Skeletal muscle tissue (tissue), 4 donors: Measurements from ENCODE around the gene TGFB1. TPM values are rescaled to one million over a fixed set of nuclear protein-coding genes. Genes with fewer than 3 reads are reported as not detected.
A peak's percentile ranks its signal among the peaks of the same experiment; 100 is the strongest.

Experiments used
- H3K27ac ChIP-seq: one replicate; pipeline ENCODE4 v1.7.0; 2013; ENCODE audit warnings: mild to moderate bottlenecking, low read depth, low read length, inconsistent platforms
- H3K27me3 ChIP-seq, 3 donors: one replicate each; pipeline ENCODE4 v1.7.0; 2013; ENCODE audit warnings: low read length in 3 of 3; ENCODE audit not compliant: control insufficient read depth in 3 of 3, insufficient read depth in 3 of 3
- H3K36me3 ChIP-seq, 3 donors: one replicate each; pipeline ENCODE4 v1.7.0; 2013; ENCODE audit warnings: low read length in 3 of 3; ENCODE audit not compliant: control insufficient read depth in 3 of 3, insufficient read depth in 3 of 3
- H3K4me1 ChIP-seq, 3 donors: one replicate each; pipeline ENCODE4 v1.7.0; 2013; ENCODE audit warnings: low read length in 3 of 3, mild to moderate bottlenecking in 3 of 3; ENCODE audit not compliant: control insufficient read depth in 3 of 3, insufficient read depth in 3 of 3
- H3K4me3 ChIP-seq, 3 donors: one replicate each; pipeline ENCODE4 v1.7.0; 2013; ENCODE audit warnings: low read length in 3 of 3
- H3K9ac ChIP-seq, 3 donors: one replicate each; pipeline ENCODE4 v1.7.0; 2013; ENCODE audit warnings: low read length in 3 of 3, mild to moderate bottlenecking in 3 of 3, moderate library complexity in 2 of 3, low read depth in 1 of 3
- H3K9me3 ChIP-seq, 3 donors: one replicate each; pipeline ENCODE4 v1.7.0; 2013; ENCODE audit warnings: low read length in 3 of 3; ENCODE audit not compliant: control insufficient read depth in 3 of 3
- total RNA-seq: library from RNA; depleted of rRNA; stranded (reverse); fragments of >200 nt; gene quantifications from one replicate; pipeline ENCODE4 v1.2.3, GENCODE V29; 2014
- donor health status: Osteomylitis.

The TGFB1 gene
- total RNA-seq, 1 donor from 2014 or later, result 3.1 TPM

- H3K9ac ChIP-seq, result no peak overlapping the region
- no peak overlapping the region for H3K27ac ChIP-seq
- peaks cover 11 to 17% (median 13%) of the 10 kb centered on the region in 3 donors for H3K4me1 ChIP-seq
Observed at GRCh38 chr19:41362143-41362847, 8.6 kb upstream of the TGFB1 start.

GRCh38 chr19:41359741-41360140 lies 6.0 kb upstream of the TGFB1 start:
- Histone ChIP-seq H3K4me1 (peaks cover 12 to 14% (median 12%) of the 10 kb centered on the region in 3 donors), H3K4me3 (no peak overlapping the region), H3K9me3 (no peaks in the 10 kb centered on the region), H3K9ac (no peak overlapping the region), H3K27ac (no peak overlapping the region), H3K36me3 (no peaks in the 10 kb centered on the region), H3K27me3 (peaks cover 0 to 9% (median 6%) of the 10 kb centered on the region in 3 donors)

More at GRCh38 chr19:41362143-41362847, 8.6 kb upstream of the TGFB1 start:
- H3K9me3 ChIP-seq, result no peaks in the 10 kb centered on the region
- no peaks in the 10 kb centered on the region for H3K27me3 ChIP-seq
- H3K36me3 ChIP-seq, result no peaks in the 10 kb centered on the region
- H3K4me3 ChIP-seq, result no peak overlapping the region

GRCh38 chr19:41357746-41358145 lies 4.0 kb upstream of the TGFB1 start:
- Histone ChIP-seq H3K36me3 (no peaks in the 10 kb centered on the region), H3K9me3 (no peaks in the 10 kb centered on the region), H3K27ac (no peak overlapping the region), H3K27me3 (peaks cover 0 to 22% (median 20%) of the 10 kb centered on the region in 3 donors), H3K4me1 (peaks cover 13 to 17% (median 14%) of the 10 kb centered on the region in 3 donors), H3K9ac (no peak overlapping the region), H3K4me3 (no peak overlapping the region)

DNA sequence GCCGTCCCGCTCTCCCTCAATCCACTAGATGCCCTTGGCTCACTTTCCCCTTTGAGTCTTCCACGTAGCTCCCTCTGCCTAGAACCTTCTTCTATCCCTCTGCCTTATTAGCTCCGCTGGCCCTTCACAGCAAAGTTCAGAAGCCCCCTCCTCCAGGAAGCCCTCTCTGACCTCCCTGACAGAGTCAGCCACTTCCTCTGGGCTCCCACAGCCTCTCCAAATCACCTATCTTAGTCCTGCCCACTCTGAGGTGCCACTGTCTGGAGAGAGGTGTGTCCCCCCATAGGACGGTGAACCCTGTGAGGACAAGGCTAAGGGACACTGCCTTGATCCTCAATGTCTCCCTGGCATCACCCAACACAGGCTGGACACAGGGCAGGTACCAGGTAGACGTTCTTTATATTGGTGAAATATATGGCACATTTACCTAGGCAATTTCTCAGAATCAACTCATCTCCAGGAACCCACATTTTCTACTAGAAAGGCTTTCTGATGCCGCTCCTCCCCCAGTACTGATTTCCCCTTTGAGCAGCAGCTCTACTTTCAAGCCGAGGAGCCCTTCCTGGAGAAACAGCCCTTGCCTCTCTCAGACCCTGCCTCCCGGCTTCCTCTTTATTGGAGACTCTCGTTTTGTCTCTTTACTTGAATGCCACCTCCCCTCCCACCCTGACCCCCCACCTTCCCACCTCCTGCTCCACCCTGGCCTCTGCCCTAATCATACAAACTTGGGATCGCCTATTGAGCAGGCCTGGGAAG lies 3.4 kb upstream of the TGFB1 start:
- H3K9ac ChIP-seq, result no peak overlapping the region
- H3K4me1 ChIP-seq, result peaks cover 16 to 23% (median 18%) of the 10 kb centered on the region in 3 donors
- no peak overlapping the region for H3K4me3 ChIP-seq
- peaks cover 0 to 28% (median 26%) of the 10 kb centered on the region in 3 donors for H3K27me3 ChIP-seq
- H3K36me3 ChIP-seq, result no peaks in the 10 kb centered on the region
- no peak overlapping the region for H3K27ac ChIP-seq
- no peaks in the 10 kb centered on the region for H3K9me3 ChIP-seq

DNA sequence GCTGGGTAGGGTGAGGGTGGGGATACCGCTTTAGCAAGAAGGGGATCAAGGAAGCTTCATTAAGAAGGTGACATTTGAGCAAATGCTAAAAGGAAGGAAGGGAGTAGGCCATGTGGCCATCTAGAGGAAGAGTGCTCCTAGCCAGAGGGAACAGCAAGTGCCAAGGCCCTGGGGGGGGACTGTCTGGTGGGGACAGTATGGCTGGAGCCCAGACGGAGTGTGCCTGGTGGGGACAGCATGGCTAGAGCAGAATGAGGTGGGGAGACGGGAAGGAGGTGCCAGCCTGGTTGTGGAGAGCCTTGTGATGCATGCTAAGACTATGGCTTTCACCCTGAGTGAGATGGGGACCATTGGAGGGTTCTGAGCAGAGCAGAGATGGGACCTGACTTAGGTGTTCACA lies 2.1 kb upstream of the TGFB1 start:
- H3K27ac ChIP-seq, result no peak overlapping the region
- no peak overlapping the region for H3K4me3 ChIP-seq
- peak overlapping the region in 1 of 3 donors; percentile 8 for H3K9ac ChIP-seq
- no peaks in the 10 kb centered on the region for H3K36me3 ChIP-seq
- peaks cover 25 to 36% (median 31%) of the 10 kb centered on the region in 3 donors for H3K4me1 ChIP-seq
- no peaks in the 10 kb centered on the region for H3K9me3 ChIP-seq
- H3K27me3 ChIP-seq, result peaks cover 0 to 42% (median 37%) of the 10 kb centered on the region in 3 donors

DNA sequence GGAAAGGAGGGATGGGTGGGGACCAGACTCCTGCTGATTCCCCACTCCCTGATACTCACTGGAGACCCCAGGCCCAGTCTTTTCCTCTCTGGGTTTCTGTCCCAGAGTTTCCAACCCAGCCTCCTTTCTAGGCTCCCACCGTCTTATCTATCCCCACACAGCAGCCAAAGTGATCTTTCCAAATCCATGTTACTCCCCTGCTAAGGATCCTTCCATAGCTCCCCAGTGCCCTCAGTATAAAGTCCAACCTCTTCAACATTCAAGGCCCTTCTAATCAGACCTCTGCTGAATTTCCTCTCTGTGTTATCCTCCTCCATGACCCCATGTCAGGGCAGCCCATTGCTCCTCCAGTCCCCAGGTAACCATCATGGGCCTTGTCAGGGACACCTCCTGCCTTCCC lies 1.3 kb upstream of the TGFB1 start:
- H3K27ac ChIP-seq, result no peak overlapping the region
- peaks cover 30 to 37% (median 31%) of the 10 kb centered on the region in 3 donors for H3K4me1 ChIP-seq
- no peak overlapping the region for H3K4me3 ChIP-seq
- H3K36me3 ChIP-seq, result no peaks in the 10 kb centered on the region
- peaks cover 0 to 42% (median 38%) of the 10 kb centered on the region in 3 donors for H3K27me3 ChIP-seq
- no peak overlapping the region for H3K9ac ChIP-seq
- H3K9me3 ChIP-seq, result no peaks in the 10 kb centered on the region

DNA sequence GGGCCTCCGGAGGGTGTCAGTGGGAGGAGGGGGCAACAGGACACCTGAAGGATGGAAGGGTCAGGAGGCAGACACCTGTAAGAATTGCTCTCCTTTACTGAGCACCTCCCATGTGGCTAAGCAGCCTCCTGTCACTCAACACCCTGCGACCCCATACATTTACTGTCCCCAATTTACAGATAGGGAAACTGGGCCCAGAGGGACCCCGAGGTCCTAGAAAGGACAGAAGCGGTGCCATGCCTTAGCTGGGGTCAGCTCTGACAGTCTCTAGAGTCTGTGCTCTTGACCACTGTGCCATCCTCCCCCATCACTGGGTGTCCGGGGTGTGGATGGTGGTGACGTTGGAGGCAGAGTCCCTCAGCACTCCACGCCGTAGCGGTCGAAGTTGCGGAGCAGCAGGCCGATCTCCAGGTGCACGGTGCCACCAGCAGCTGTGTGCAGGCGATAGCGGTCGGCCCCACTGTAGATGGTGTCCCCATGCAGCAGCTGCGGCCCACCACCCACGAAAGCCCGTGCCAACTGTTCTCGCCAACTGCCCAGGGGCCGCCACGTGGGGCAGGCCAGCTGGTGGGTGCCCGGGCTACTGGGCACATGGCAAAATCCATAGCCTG lies 726 bp upstream of the TGFB1 start:
- peaks cover 0 to 42% (median 38%) of the 10 kb centered on the region in 3 donors for H3K27me3 ChIP-seq
- peaks cover 30 to 37% (median 31%) of the 10 kb centered on the region in 3 donors for H3K4me1 ChIP-seq
- peak overlapping the region; percentile 40 to 45 (median 43) for H3K4me3 ChIP-seq
- H3K9me3 ChIP-seq, result no peaks in the 10 kb centered on the region
- H3K27ac ChIP-seq, result no peak overlapping the region
- H3K36me3 ChIP-seq, result no peaks in the 10 kb centered on the region
- peak overlapping the region in 2 of 3 donors; percentile 56 to 57 for H3K9ac ChIP-seq

GRCh38 chr19:41352609-41353465 lies 885 bp downstream of the TGFB1 start:
- H3K27ac ChIP-seq, result peak overlapping the region; percentile 68
- no peaks in the 10 kb centered on the region for H3K9me3 ChIP-seq
- peak overlapping the region; percentile 56 to 74 (median 70) for H3K9ac ChIP-seq
- peaks cover 31 to 37% (median 32%) of the 10 kb centered on the region in 3 donors for H3K4me1 ChIP-seq
- no peaks in the 10 kb centered on the region for H3K36me3 ChIP-seq
- peaks cover 0 to 42% (median 38%) of the 10 kb centered on the region in 3 donors for H3K27me3 ChIP-seq
- peak overlapping the region; percentile 75 to 85 (median 76) for H3K4me3 ChIP-seq

DNA sequence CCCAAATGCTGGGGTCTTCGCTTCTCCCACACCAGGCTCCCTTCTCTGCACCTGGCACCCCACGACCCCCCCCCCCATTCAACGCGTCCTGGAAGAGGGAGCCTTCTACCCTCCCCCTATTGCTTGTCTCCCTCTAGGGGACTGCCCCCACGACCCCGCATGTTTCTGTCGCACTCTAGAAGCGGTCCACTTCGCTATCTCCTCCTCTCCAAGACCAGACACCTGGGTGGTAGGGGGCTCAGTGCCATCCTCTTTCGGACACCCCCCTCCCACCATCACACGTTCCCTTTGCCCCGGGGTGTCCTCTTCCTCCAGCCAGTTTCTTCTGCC lies 1.5 kb downstream of the TGFB1 start:
- no peak overlapping the region for H3K27ac ChIP-seq
- H3K4me1 ChIP-seq, result peaks cover 31 to 37% (median 32%) of the 10 kb centered on the region in 3 donors
- peak overlapping the region; percentile 56 to 74 (median 61) for H3K9ac ChIP-seq
- H3K27me3 ChIP-seq, result peaks cover 0 to 42% (median 38%) of the 10 kb centered on the region in 3 donors
- no peaks in the 10 kb centered on the region for H3K9me3 ChIP-seq
- H3K36me3 ChIP-seq, result no peaks in the 10 kb centered on the region
- H3K4me3 ChIP-seq, result peak overlapping the region; percentile 75 to 85 (median 76)
